Body of pancreas (tissue), 4 donors: ENCODE results near the gene HNRNPLL. TPM values are rescaled to one million over a fixed set of nuclear protein-coding genes. Genes with fewer than 3 reads are reported as not detected.

Experiments used
- ATAC-seq: fragments of 150-250 bp; one replicate; pipeline ENCODE4 v1.9.1; 2016
- DNase-seq, 4 donors: peaks; one replicate each; pipeline ENCODE4 v3.0.0-alpha.2; 2019
- H3K27ac ChIP-seq, 4 donors: fragments of 200-600 bp; sonication (generic); 1 replicate in 3 of 4; 2 replicates in 1 of 4; pipeline versions ENCODE4 v1.5.1 to v1.6.1; 2016 to 2019; ENCODE audit warnings: mild to moderate bottlenecking in 1 of 4, mixed read lengths in 1 of 4, moderate library complexity in 1 of 4
- H3K27me3 ChIP-seq, 2 donors: fragments of 200-600 bp; sonication (generic); one replicate each; pipeline ENCODE4 v1.6.0; 2016; ENCODE audit warnings: mild to moderate bottlenecking in 1 of 2
- H3K36me3 ChIP-seq, 2 donors: fragments of 200-600 bp; sonication (generic); replicated peaks in 1 of 2; 2 replicates each; pipeline ENCODE4 v1.5.1; 2016; ENCODE audit warnings: low read depth in 2 of 2; ENCODE audit not compliant: insufficient read depth in 1 of 2
- H3K4me1 ChIP-seq: fragments of 200-600 bp; sonication (generic); one replicate; pipeline ENCODE4 v1.6.0; 2016
- H3K4me3 ChIP-seq, 2 donors: fragments of 200-600 bp; sonication (generic); 1 replicate in 1 of 2; 2 replicates in 1 of 2; pipeline ENCODE4 v1.5.1; 2016 to 2019
- H3K9me3 ChIP-seq, 3 donors: fragments of 200-600 bp; sonication (generic); 1 replicate in 2 of 3; 2 replicates in 1 of 3; pipeline ENCODE4 v1.5.1; 2016
- CTCF ChIP-seq, 7 experiments: fragments of 450-650 bp in 4 of 7; fragments of 200-600 bp in 3 of 7; sonication (generic) in 3 of 7; IDR thresholded peaks; one replicate each; pipeline ENCODE4 v1.5.1; 2016 to 2019; ENCODE audit warnings: antibody characterized with exemption in 7 of 7
- POLR2A ChIP-seq, 3 donors: fragments of 450-650 bp; IDR thresholded peaks; one replicate each; pipeline ENCODE4 v1.6.1; 2016; ENCODE audit warnings: antibody characterized with exemption in 3 of 3, mild to moderate bottlenecking in 2 of 3
- WGBS, 2 donors: methylation state at CpG; one replicate each; pipeline ENCODE4 v1.1.5; 2017; 5-methylcytosine and 5-hydroxymethylcytosine counted together
- intact Hi-C: fragments of 100-400 bp; cut with DNase I; formaldehyde crosslinking; loops from one replicate; pipeline ENCODE4 v1.15.1; 2023
- total RNA-seq, 2 donors: library from RNA; depleted of rRNA; stranded (reverse); fragments of >200 nt; gene quantifications; one replicate each; pipeline ENCODE4 v1.1.0, GENCODE V29; 2016

The HNRNPLL gene
- total RNA-seq, 2 donors from 2014 or later = 21.8 to 22.4 TPM

- H3K9me3 ChIP-seq = no peaks in the 10 kb centered on the region
- DNase-seq (no peak), ATAC-seq (no peak)
- H3K27me3 ChIP-seq = no peaks in the 10 kb centered on the region
- intact Hi-C loops = no loop called here
- H3K27ac ChIP-seq = no peak overlapping the region
- TF ChIP-seq CTCF (IDR thresholded peaks at IDR 0.05) (no peak), POLR2A (IDR thresholded peaks at IDR 0.05) (no peak)
- H3K4me1 ChIP-seq = peaks cover 5% of the 10 kb centered on the region
- H3K36me3 ChIP-seq = no peaks in the 10 kb centered on the region
- 86 to 89% methylated on average over 2 of the region's 2 CpGs for WGBS, 2 donors
- H3K4me3 ChIP-seq = no peak overlapping the region
These were observed 76.5 kb downstream of the HNRNPLL start for GRCh38 chr2:38526195-38526594.

DNA sequence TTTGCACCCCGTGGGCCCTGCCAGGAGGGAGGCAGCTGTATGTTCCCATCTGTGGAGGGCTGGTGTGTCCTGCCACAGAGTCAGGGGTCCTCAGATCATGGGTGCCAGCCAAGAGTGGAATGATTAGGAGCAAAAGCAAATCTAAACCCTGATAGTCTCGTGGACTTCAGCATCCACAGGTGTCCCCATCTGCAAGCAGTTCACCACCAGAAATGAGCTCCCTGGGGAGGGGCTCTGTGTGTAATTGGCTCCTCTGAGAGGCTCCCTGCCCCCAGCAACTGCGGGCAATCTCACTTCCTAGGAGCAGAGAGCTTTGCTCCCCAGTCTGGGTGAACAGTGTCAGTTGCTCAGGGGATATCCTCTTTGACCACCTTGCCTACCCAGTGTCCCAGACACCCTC lies 78.1 kb downstream of the HNRNPLL start:
- Histone ChIP-seq H3K36me3 (no peaks in the 10 kb centered on the region), H3K27me3 (no peaks in the 10 kb centered on the region), H3K27ac (no peak overlapping the region), H3K4me1 (peaks cover 5% of the 10 kb centered on the region), H3K9me3 (no peaks in the 10 kb centered on the region), H3K4me3 (no peak overlapping the region)
- DNase-seq (no peak), ATAC-seq (no peak)
- no peak for TF ChIP-seq CTCF (IDR thresholded peaks at IDR 0.05)
- no peak for TF ChIP-seq POLR2A (IDR thresholded peaks at IDR 0.05)
- intact Hi-C loops = no loop called here
- WGBS, 2 donors = 43 to 58% methylated on average over 2 to 3 of the region's 3 CpGs

DNA sequence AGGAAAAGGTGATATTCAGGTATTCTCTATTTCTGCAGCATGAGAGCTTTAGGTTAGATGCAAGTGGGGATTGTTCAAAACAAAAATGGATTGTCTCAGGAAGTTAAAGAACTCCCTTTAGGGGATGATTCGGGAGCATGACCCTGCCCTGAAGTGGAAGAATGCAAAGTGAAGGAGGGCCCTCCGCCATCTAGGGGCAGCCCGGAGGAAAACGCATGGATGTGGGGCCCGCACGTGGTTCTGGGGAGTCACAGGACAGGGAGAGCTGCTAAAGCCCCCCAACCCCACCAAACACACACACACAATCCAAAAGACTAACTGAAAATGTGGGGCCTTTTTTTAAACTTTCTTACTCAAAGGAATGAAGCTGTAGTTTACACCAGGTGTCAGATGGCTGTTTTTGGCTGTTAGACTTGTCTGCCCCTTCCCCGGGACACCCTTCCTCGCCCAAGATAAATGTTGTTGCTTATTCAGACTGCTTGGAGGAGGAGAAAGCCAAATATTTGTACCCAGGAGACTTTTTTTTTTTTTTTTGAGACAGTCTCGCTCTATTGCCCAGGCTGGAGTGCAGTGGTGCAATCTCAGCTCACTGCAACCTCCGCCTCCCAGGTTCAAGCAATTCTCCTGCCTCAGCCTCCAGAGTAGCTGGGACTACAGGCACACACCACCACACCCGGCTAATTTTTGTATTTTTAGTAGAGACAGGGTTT lies 78.8 kb downstream of the HNRNPLL start:
- Histone ChIP-seq H3K27ac (no peak overlapping the region), H3K4me3 (no peak overlapping the region), H3K27me3 (no peaks in the 10 kb centered on the region), H3K9me3 (no peaks in the 10 kb centered on the region), H3K36me3 (no peaks in the 10 kb centered on the region), H3K4me1 (peaks cover 5% of the 10 kb centered on the region)
- DNase-seq = no peak
- WGBS, 2 donors = 64 to 75% methylated on average over 11 of the region's 11 CpGs
- intact Hi-C loops = no loop called here
- no peak for ATAC-seq
- TF ChIP-seq CTCF (IDR thresholded peaks at IDR 0.05) = no peak
- no peak for TF ChIP-seq POLR2A (IDR thresholded peaks at IDR 0.05)

- intact Hi-C loops = no loop called here
- 65 to 71% methylated on average over 10 of the region's 10 CpGs for WGBS, 2 donors
- H3K9me3 ChIP-seq = no peaks in the 10 kb centered on the region
- H3K4me1 ChIP-seq = peaks cover under 1% of the 10 kb centered on the region
- DNase-seq = no peak
- H3K36me3 ChIP-seq = no peaks in the 10 kb centered on the region
- ATAC-seq = no peak
- H3K4me3 ChIP-seq = no peak overlapping the region
- H3K27me3 ChIP-seq = no peaks in the 10 kb centered on the region
- TF ChIP-seq CTCF (IDR thresholded peaks at IDR 0.05) (no peak), POLR2A (IDR thresholded peaks at IDR 0.05) (no peak)
- H3K27ac ChIP-seq = no peak overlapping the region
These were observed 79.9 kb downstream of the HNRNPLL start for GRCh38 chr2:38522754-38523349.

- H3K4me1 ChIP-seq = no peaks in the 10 kb centered on the region
- no peak for TF ChIP-seq CTCF (IDR thresholded peaks at IDR 0.05)
- TF ChIP-seq POLR2A (IDR thresholded peaks at IDR 0.05) = no peak
- intact Hi-C loops = no loop called here
- ATAC-seq (no peak), DNase-seq (no peak)
- H3K27ac ChIP-seq = no peak overlapping the region
- H3K27me3 ChIP-seq = no peaks in the 10 kb centered on the region
- WGBS, 2 donors = 80 to 82% methylated on average over 4 of the region's 4 CpGs
- no peak overlapping the region for H3K4me3 ChIP-seq
- no peaks in the 10 kb centered on the region for H3K36me3 ChIP-seq
- H3K9me3 ChIP-seq = no peaks in the 10 kb centered on the region
These were observed 80.9 kb downstream of the HNRNPLL start for GRCh38 chr2:38521835-38522234.
